HG03095 (cell line): Measurements from ENCODE around the gene RNF213.

ENCODE experiments used
- ATAC-seq: cut with Tn5 transposase; IDR thresholded peaks from one replicate; pipeline ENCODE4 v1.9.1; 2021; ENCODE audit warnings: moderate library complexity; ENCODE audit not compliant: unreplicated experiment

The RNF213 gene

GRCh38 chr17:80443916-80444643, 183.4 kb downstream of the RNF213 start:
- ATAC-seq, result no peak

- ATAC-seq, result no peak
Measured at GRCh38 chr17:80444644-80444979, 184.0 kb downstream of the RNF213 start.

GRCh38 chr17:80445007-80445725, 184.5 kb downstream of the RNF213 start:
- no peak for ATAC-seq

GRCh38 chr17:80445726-80446110, 185.1 kb downstream of the RNF213 start:
- no peak for ATAC-seq

GRCh38 chr17:80446645-80447405, 186.2 kb downstream of the RNF213 start:
- no peak for ATAC-seq

GRCh38 chr17:80447790-80448189, 187.1 kb downstream of the RNF213 start:
- no peak for ATAC-seq
